Neural cell (in vitro differentiated cells): Measurements from ENCODE around the gene RRAGB.

Source experiments
- EP300 ChIP-seq: fragments of 450-650 bp; conservative IDR thresholded peaks from 2 replicates; pipeline ENCODE4 v1.6.1; 2014; ENCODE audit warnings: antibody characterized with exemption, mild to moderate bottlenecking, moderate library complexity; ENCODE audit not compliant: poor library complexity, severe bottlenecking
- EZH2 ChIP-seq: fragments of 200-600, 300-800 bp; shearing (Covaris generic), sonication (generic); IDR thresholded peaks from 2 replicates; pipeline ENCODE4 v1.6.1; 2014; ENCODE audit warnings: antibody characterized with exemption, low read length, borderline replicate concordance, mild to moderate bottlenecking; ENCODE audit not compliant: insufficient read depth, poor library complexity, severe bottlenecking
- MXI1 ChIP-seq: fragments of 450-650 bp; conservative IDR thresholded peaks from 2 replicates; pipeline ENCODE4 v1.6.1; 2014; ENCODE audit warnings: antibody characterized with exemption, mild to moderate bottlenecking; ENCODE audit not compliant: poor library complexity, severe bottlenecking
- POLR2AphosphoS5 ChIP-seq: IDR thresholded peaks from 2 replicates; pipeline ENCODE4 v1.6.1; 2012
- RAD21 ChIP-seq: fragments of 450-650 bp; conservative IDR thresholded peaks from 2 replicates; pipeline ENCODE4 v1.6.1; 2014; ENCODE audit warnings: antibody characterized with exemption, mild to moderate bottlenecking, moderate library complexity
- SMC3 ChIP-seq: fragments of 450-650 bp; conservative IDR thresholded peaks from 2 replicates; pipeline ENCODE4 v1.6.1; 2014; ENCODE audit warnings: antibody characterized with exemption, mild to moderate bottlenecking, moderate library complexity; ENCODE audit not compliant: poor library complexity
- TAF1 ChIP-seq: IDR thresholded peaks from 2 replicates; pipeline ENCODE4 v1.6.1; 2012; ENCODE audit warnings: low read depth
- TF ChIP-seq, protein P1 (sequence below): fragments of 450-650 bp; IDR thresholded peaks from 2 replicates; pipeline ENCODE4 v1.5.1; 2014; ENCODE audit warnings: antibody characterized with exemption, mild to moderate bottlenecking, moderate library complexity; ENCODE audit not compliant: poor library complexity, severe bottlenecking
- TF ChIP-seq, protein P2 (sequence below): IDR thresholded peaks from 2 replicates; pipeline ENCODE4 v1.6.1; 2012; ENCODE audit warnings: borderline replicate concordance

DNA sequence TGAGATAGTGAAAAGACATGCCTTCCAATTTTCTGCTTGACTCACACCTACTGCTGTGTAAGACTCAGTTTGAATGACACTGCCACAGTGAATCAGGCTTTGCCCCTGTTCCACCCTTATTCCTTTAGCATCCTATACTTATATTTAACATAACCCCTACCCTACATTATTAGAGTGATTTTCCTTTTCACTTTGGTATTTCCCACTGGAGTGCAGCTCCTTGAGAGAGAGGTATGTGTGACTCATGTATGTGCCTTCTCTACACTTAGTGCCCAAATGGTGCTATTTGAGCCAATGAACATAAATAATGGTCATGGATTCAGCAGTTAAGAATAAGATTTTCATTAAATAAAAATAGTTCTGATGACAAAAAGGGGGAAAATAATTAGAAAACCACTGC lies 69.5 kb downstream of the RRAGB start:
- TF ChIP-seq, protein P1, sequence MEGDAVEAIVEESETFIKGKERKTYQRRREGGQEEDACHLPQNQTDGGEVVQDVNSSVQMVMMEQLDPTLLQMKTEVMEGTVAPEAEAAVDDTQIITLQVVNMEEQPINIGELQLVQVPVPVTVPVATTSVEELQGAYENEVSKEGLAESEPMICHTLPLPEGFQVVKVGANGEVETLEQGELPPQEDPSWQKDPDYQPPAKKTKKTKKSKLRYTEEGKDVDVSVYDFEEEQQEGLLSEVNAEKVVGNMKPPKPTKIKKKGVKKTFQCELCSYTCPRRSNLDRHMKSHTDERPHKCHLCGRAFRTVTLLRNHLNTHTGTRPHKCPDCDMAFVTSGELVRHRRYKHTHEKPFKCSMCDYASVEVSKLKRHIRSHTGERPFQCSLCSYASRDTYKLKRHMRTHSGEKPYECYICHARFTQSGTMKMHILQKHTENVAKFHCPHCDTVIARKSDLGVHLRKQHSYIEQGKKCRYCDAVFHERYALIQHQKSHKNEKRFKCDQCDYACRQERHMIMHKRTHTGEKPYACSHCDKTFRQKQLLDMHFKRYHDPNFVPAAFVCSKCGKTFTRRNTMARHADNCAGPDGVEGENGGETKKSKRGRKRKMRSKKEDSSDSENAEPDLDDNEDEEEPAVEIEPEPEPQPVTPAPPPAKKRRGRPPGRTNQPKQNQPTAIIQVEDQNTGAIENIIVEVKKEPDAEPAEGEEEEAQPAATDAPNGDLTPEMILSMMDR = no peak
- TF ChIP-seq EZH2 (no peak), TAF1 (no peak), POLR2AphosphoS5 (no peak), EP300 (no peak), SMC3 (no peak), RAD21 (no peak), MXI1 (no peak)
- TF ChIP-seq, protein P2, sequence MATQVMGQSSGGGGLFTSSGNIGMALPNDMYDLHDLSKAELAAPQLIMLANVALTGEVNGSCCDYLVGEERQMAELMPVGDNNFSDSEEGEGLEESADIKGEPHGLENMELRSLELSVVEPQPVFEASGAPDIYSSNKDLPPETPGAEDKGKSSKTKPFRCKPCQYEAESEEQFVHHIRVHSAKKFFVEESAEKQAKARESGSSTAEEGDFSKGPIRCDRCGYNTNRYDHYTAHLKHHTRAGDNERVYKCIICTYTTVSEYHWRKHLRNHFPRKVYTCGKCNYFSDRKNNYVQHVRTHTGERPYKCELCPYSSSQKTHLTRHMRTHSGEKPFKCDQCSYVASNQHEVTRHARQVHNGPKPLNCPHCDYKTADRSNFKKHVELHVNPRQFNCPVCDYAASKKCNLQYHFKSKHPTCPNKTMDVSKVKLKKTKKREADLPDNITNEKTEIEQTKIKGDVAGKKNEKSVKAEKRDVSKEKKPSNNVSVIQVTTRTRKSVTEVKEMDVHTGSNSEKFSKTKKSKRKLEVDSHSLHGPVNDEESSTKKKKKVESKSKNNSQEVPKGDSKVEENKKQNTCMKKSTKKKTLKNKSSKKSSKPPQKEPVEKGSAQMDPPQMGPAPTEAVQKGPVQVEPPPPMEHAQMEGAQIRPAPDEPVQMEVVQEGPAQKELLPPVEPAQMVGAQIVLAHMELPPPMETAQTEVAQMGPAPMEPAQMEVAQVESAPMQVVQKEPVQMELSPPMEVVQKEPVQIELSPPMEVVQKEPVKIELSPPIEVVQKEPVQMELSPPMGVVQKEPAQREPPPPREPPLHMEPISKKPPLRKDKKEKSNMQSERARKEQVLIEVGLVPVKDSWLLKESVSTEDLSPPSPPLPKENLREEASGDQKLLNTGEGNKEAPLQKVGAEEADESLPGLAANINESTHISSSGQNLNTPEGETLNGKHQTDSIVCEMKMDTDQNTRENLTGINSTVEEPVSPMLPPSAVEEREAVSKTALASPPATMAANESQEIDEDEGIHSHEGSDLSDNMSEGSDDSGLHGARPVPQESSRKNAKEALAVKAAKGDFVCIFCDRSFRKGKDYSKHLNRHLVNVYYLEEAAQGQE = no peak
